Dendritic cell treated with granulocyte-macrophage colony-stimulating factor and Interleukin-4, amounts not matched to agents 40 ng/mL and 50 ng/mL, for 4 days (primary cell): ENCODE measurements around the gene MAGED4B.
"Not testable (repeated sequence)": the region's sequence is repeated elsewhere in the genome, so short reads cannot be mapped to it uniquely, and the experiment has no call there.

Experiments
- H3K27ac Mint-ChIP-seq: one replicate; pipeline ENCODE4 v1.8.0; 2022; ENCODE audit warnings: mild to moderate bottlenecking, mixed read lengths
- H3K27me3 Mint-ChIP-seq: one replicate; pipeline ENCODE4 v1.8.0; 2022; ENCODE audit warnings: mild to moderate bottlenecking, mixed read lengths
- H3K36me3 Mint-ChIP-seq: one replicate; pipeline ENCODE4 v1.8.0; 2022; ENCODE audit warnings: low read depth, mixed read lengths
- H3K4me1 Mint-ChIP-seq: one replicate; pipeline ENCODE4 v1.8.0; 2022; ENCODE audit warnings: low read depth, mixed read lengths
- H3K4me3 Mint-ChIP-seq: one replicate; pipeline ENCODE4 v1.8.0; 2022; ENCODE audit warnings: mild to moderate bottlenecking, moderate library complexity, mixed read lengths
- H3K9me3 Mint-ChIP-seq: one replicate; pipeline ENCODE4 v1.8.0; 2022; ENCODE audit warnings: mixed read lengths
- intact Hi-C: fragments of 100-400 bp; cut with micrococcal nuclease; formaldehyde crosslinking; loops from one replicate; pipeline ENCODE4 v1.15.0; 2022

The MAGED4B gene, protein sequence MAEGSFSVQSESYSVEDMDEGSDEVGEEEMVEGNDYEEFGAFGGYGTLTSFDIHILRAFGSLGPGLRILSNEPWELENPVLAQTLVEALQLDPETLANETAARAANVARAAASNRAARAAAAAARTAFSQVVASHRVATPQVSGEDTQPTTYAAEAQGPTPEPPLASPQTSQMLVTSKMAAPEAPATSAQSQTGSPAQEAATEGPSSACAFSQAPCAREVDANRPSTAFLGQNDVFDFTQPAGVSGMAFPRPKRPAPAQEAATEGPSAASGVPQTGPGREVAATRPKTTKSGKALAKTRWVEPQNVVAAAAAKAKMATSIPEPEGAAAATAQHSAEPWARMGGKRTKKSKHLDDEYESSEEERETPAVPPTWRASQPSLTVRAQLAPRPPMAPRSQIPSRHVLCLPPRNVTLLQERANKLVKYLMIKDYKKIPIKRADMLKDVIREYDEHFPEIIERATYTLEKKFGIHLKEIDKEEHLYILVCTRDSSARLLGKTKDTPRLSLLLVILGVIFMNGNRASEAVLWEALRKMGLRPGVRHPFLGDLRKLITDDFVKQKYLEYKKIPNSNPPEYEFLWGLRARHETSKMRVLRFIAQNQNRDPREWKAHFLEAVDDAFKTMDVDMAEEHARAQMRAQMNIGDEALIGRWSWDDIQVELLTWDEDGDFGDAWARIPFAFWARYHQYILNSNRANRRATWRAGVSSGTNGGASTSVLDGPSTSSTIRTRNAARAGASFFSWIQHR

DNA sequence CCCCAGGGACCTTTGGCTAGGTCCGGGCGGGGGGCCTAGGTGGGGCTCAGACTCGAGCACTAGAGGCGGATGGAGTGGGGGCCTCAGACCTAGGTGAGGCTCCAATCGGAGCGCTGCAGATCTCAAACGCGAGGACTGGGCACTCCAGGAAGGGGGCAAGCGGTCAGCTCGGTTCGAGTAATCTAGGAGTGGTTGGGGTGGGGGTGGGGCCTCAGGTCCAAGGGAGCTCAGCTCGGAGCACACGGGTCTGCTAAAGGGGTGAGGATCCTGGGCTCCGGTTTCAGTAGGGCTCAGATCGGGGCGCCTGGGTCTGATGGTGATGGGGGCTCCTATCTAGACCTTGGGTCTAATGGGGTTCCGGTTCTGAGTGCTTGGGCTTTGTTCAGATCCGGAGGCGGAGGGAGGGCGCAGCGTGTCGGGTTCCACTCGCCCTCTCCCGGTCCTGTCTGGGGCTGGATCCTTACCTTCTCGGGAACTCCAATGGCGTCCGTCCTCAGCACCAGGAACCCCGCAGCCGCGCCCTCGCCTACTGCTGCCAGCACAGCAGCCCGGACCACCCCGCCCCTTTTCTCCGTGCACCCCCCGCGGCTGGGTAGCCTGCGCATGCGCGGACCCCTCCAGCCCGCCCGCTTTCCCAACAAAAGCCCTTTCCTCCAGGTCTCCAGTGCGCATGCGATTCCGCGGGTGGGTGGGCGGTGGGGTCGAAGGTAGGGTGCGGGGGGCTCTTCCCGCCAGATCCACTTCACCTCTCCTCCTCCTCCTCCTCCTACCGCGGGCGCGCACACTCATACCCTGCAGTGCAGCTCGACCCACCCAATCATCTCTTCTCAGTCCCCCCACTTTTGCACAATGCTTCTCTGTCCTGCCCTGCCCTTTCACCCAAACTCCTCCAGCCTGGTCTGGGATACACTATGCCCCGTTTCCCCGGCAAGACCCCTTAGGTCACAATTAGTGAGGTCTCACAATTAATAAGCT, at the start of gene MAGED4B:
Gene MAGED4B, minus strand, starts transcription at position 518 of the 975 bp plus-strand sequence. CDS start 1,011 bp downstream, outside the sequence.
- H3K27ac Mint-ChIP-seq, H3K27me3 Mint-ChIP-seq, intact Hi-C loops, H3K9me3 Mint-ChIP-seq, H3K4me1 Mint-ChIP-seq, H3K4me3 Mint-ChIP-seq, H3K36me3 Mint-ChIP-seq: not testable (repeated sequence)

DNA sequence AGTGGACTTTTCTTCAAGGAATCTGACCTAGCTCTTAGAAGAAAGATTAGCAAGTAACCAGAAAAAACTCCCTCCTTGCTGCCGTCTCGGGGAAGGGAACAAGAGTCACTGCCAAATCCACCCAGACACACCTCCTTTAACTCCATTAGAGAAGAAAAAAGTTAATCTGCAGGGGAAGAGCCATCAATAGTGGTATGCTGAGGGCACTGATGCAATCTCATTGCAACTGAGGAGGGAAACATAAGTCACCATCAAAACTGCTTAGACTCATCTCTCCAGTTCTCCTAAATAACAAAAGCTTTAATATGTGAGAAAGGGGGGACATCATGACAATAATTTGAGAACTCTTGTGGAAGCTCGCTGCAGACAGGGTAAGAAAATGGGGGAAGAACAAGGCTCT, 49.3 kb upstream of the MAGED4B start:
- intact Hi-C loops, result no loop called here
- H3K27me3 Mint-ChIP-seq, result no peaks in the 10 kb centered on the region
- no peaks in the 10 kb centered on the region for H3K4me1 Mint-ChIP-seq
- H3K4me3 Mint-ChIP-seq, result no peak overlapping the region
- H3K36me3 Mint-ChIP-seq, result no peaks in the 10 kb centered on the region
- no peaks in the 10 kb centered on the region for H3K9me3 Mint-ChIP-seq
- H3K27ac Mint-ChIP-seq, result no peak overlapping the region

DNA sequence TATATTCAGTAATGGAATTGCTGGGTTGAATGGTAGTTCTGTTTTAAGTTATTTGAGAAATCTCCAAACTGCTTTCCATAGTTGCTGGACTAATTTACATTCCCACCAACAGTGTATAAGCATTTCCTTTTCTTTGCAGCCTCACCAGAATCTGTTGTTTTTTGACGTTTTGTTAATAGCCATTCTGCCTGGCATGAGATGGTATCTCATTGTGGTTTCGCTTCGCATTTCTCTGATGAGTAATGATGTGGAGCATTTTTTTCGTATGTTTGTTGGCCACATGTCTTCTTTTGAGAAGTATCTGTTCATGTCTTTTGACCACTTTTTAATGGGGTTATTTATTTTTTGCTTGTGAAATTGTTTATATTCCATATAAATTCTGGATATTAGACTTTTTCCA, 13.6 kb upstream of the MAGED4B start:
- intact Hi-C loops, result no loop called here
- Mint-ChIP-seq H3K4me3 (no peak overlapping the region), H3K36me3 (no peaks in the 10 kb centered on the region), H3K27ac (no peak overlapping the region), H3K4me1 (peaks cover 7% of the 10 kb centered on the region), H3K9me3 (no peaks in the 10 kb centered on the region), H3K27me3 (no peaks in the 10 kb centered on the region)

DNA sequence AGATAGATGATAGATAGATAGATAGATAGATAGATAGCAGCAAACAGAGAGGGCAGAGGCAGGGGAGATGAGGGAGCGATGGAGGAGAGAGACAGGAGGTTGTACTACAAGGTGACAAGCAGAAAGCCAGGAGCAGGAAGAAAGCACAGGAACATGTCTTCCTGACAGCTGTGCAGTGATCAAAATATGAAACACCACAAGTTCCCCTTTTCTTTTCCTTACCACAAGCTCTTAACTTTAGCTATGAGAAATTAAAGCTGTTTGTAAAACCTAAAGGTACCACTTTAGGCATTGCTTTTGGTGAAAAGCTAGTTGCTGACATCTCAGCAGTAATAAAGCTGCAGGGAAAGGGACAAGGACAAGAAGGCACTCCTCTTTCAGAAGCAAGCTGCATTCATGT, 9.1 kb upstream of the MAGED4B start:
- H3K36me3 Mint-ChIP-seq, result no peaks in the 10 kb centered on the region
- intact Hi-C loops, result no loop called here
- H3K27me3 Mint-ChIP-seq, result no peaks in the 10 kb centered on the region
- no peak overlapping the region for H3K27ac Mint-ChIP-seq
- no peak overlapping the region for H3K4me3 Mint-ChIP-seq
- H3K9me3 Mint-ChIP-seq, result no peaks in the 10 kb centered on the region
- peaks cover 8% of the 10 kb centered on the region for H3K4me1 Mint-ChIP-seq

DNA sequence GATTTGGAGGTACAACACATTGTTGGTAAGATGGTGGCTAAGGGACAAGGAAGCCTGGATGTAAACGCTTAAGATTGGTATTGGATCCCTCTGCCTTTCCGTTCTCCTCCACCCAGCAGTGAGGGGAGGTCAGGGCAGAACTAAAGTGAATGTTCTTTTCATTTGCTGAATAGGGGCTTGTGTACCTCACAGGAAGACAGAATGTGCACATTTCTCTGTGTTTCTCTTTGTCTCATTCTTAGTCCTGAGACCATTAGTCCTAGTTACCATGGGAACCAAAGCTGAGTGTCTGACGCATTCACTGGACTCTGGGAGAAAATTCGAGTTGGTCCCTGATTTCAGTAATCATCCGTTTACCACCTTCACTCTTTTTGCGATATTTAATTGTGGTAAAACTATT, 26.7 kb downstream of the MAGED4B start:
- H3K4me1 Mint-ChIP-seq, intact Hi-C loops, H3K9me3 Mint-ChIP-seq, H3K27ac Mint-ChIP-seq, H3K4me3 Mint-ChIP-seq, H3K27me3 Mint-ChIP-seq, H3K36me3 Mint-ChIP-seq: not testable (repeated sequence)

DNA sequence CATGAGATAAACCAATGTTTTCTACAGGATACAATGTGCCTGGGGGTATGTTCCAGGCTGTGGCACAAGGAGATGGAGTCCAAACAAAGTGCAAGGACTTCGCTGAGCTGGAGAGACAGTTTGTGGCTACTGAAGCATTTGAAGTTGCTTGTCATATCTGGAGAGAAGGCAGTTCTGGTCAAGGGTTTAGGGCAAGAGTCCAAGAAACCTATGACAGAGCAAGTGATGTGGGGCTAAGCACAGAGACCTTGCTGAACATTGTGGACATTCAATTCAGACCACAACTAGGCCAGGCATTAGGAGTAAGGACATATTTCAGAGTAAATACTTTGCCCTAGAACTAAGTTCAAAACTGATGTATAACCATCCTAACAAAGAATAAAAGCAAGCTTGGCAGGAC, 34.8 kb downstream of the MAGED4B start:
- intact Hi-C loops, result no loop called here
- no peak overlapping the region for H3K27ac Mint-ChIP-seq
- no peaks in the 10 kb centered on the region for H3K36me3 Mint-ChIP-seq
- H3K4me3 Mint-ChIP-seq, result no peak overlapping the region
- no peaks in the 10 kb centered on the region for H3K9me3 Mint-ChIP-seq
- H3K27me3 Mint-ChIP-seq, result no peaks in the 10 kb centered on the region
- no peaks in the 10 kb centered on the region for H3K4me1 Mint-ChIP-seq

DNA sequence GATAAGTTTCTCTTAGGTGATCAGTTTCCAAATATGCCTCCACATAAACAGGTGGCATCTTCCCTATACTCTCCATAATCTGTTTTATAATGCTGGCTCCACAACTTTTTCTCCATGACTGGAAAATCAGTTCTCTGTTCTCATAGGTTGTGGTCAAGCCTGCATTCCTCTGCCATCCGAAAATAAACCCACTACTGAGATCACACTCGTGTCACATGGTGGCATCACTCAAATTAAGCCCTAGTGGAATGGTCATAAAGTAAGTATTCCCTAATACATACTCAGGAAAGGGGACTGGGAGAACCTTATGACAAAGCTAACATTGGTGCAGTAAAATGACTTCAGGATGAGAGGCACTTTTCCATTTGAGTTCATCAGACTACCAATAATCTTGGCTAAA, 37.6 kb downstream of the MAGED4B start:
- no peaks in the 10 kb centered on the region for H3K9me3 Mint-ChIP-seq
- H3K4me3 Mint-ChIP-seq, result no peak overlapping the region
- H3K4me1 Mint-ChIP-seq, result no peaks in the 10 kb centered on the region
- H3K36me3 Mint-ChIP-seq, result no peaks in the 10 kb centered on the region
- intact Hi-C loops, result no loop called here
- no peak overlapping the region for H3K27ac Mint-ChIP-seq
- no peaks in the 10 kb centered on the region for H3K27me3 Mint-ChIP-seq

DNA sequence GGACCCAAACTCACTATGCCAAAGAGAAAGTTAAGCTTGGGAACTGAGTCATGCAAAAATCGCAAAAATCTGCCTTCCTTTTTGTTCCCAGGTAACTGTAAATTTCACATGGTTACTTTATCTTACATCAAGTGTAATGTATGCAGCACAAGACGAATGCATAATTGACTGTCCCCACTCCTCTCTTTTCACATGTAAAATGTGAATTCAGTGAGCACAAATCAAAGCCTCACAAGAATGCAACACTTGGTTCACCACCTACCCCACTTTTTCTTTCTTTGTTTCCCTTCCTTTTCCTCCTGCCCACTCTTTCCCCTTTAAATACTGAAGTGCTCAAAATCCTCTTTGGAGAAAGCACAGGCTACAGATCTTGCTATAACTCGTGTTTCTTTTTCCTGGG, 53.2 kb downstream of the MAGED4B start:
- Mint-ChIP-seq H3K27ac (no peak overlapping the region), H3K36me3 (no peaks in the 10 kb centered on the region), H3K9me3 (no peaks in the 10 kb centered on the region), H3K27me3 (no peaks in the 10 kb centered on the region), H3K4me1 (no peaks in the 10 kb centered on the region), H3K4me3 (no peak overlapping the region)
- intact Hi-C loops, result no loop called here
